Liver (tissue), 3 donors: ENCODE data around the gene MC4R.

Experiments
- ATF3 ChIP-seq: IDR thresholded peaks from 2 replicates; pipeline ENCODE4 v1.6.1; 2016; ENCODE audit warnings: antibody characterized with exemption
- CTCF ChIP-seq: fragments of 150-350 bp; IDR thresholded peaks from 2 replicates; pipeline ENCODE4 v1.5.1; 2017; ENCODE audit warnings: improper control_type of control experiment, low read depth, low read length; ENCODE audit not compliant: missing input control
- EGR1 ChIP-seq, 2 donors: IDR thresholded peaks; 2 replicates each; pipeline ENCODE4 v1.6.1; 2016 to 2018; ENCODE audit warnings: antibody characterized with exemption in 2 of 2, low read depth in 2 of 2
- FOXA1 ChIP-seq: IDR thresholded peaks from 2 replicates; pipeline ENCODE4 v1.6.1; 2016; ENCODE audit warnings: antibody characterized with exemption
- GABPA ChIP-seq, 2 donors: IDR thresholded peaks in 1 of 2; conservative IDR thresholded peaks in 1 of 2; 2 replicates each; pipeline ENCODE4 v1.6.1; 2016; ENCODE audit warnings: antibody characterized with exemption in 2 of 2, mild to moderate bottlenecking in 1 of 2, moderate library complexity in 1 of 2
- JUND ChIP-seq, 2 donors: IDR thresholded peaks; 2 replicates each; pipeline ENCODE4 v1.6.1; 2016; ENCODE audit warnings: antibody characterized with exemption in 2 of 2
- MAX ChIP-seq: IDR thresholded peaks from 2 replicates; pipeline ENCODE4 v1.6.1; 2016; ENCODE audit warnings: antibody characterized with exemption
- RAD21 ChIP-seq, 2 donors: IDR thresholded peaks; 2 replicates each; pipeline ENCODE4 v1.6.1; 2016; ENCODE audit warnings: antibody characterized with exemption in 2 of 2, mild to moderate bottlenecking in 2 of 2
- REST ChIP-seq: IDR thresholded peaks from 2 replicates; pipeline ENCODE4 v1.6.1; 2016; ENCODE audit warnings: antibody characterized with exemption, mild to moderate bottlenecking
- TAF1 ChIP-seq: conservative IDR thresholded peaks from 2 replicates; pipeline ENCODE4 v1.6.1; 2016; ENCODE audit warnings: antibody characterized with exemption, mild to moderate bottlenecking
- YY1 ChIP-seq: IDR thresholded peaks from 2 replicates; pipeline ENCODE4 v1.6.1; 2016; ENCODE audit warnings: antibody characterized with exemption, mild to moderate bottlenecking
- ZBTB33 ChIP-seq: IDR thresholded peaks from 2 replicates; pipeline ENCODE4 v1.6.1; 2016; ENCODE audit warnings: antibody characterized with exemption
- donor health status: healthy.
- donor health status: healthy.

GRCh38 chr18:60322591-60322990 lies 50.0 kb downstream of the MC4R start:
- TF ChIP-seq CTCF (no peak), MAX (no peak), ATF3 (no peak), FOXA1 (no peak), REST (no peak), GABPA (IDR thresholded peaks at IDR 0.05 in 1 of 2, conservative IDR thresholded peaks at IDR 0.05 in 1 of 2) (no peak), RAD21 (IDR thresholded peaks at IDR 0.05) (no peak), EGR1 (IDR thresholded peaks at IDR 0.05; ENCODE audit: low read depth in 2 of 2) (no peak), JUND (IDR thresholded peaks at IDR 0.05) (no peak), TAF1 (no peak), ZBTB33 (no peak), YY1 (no peak)
